Left lung (tissue), 10 donors: ENCODE data around the gene LRRIQ3. TPM values are rescaled to one million over a fixed set of nuclear protein-coding genes. Genes with fewer than 3 reads are reported as not detected.
"Not testable (repeated sequence)": the region's sequence is repeated elsewhere in the genome, so short reads cannot be mapped to it uniquely, and the experiment has no call there.

Experiments
- ATAC-seq: fragments of 200-7000 bp; cut with Tn5 transposase; one replicate; pipeline ENCODE4 v1.9.1; 2020; ENCODE audit warnings: moderate library complexity
- DNase-seq, 4 donors: peaks; one replicate each; pipeline ENCODE4 v3.0.0-alpha.2; 2013 to 2020
- H3K27ac ChIP-seq, 2 donors: fragments of 200-600 bp; sonication (generic) in 1 of 2; one replicate each; pipeline versions ENCODE4 v1.5.0 to v1.8.0; 2020 to 2021
- H3K27me3 ChIP-seq, 2 donors: fragments of 200-600 bp; sonication (generic) in 1 of 2; one replicate each; pipeline versions ENCODE4 v1.5.0 to v1.8.0; 2020 to 2021
- H3K36me3 ChIP-seq, 2 donors: fragments of 200-600 bp; sonication (generic) in 1 of 2; one replicate each; pipeline versions ENCODE4 v1.5.0 to v1.8.0; 2020 to 2021
- H3K4me1 ChIP-seq, 2 donors: fragments of 200-600 bp; one replicate each; pipeline ENCODE4 v1.8.0; 2021
- H3K4me3 ChIP-seq, 2 donors: fragments of 200-600 bp; sonication (generic) in 1 of 2; one replicate each; pipeline versions ENCODE4 v1.5.0 to v1.8.0; 2020 to 2021; ENCODE audit warnings: mild to moderate bottlenecking in 1 of 2
- H3K9me3 ChIP-seq, 2 donors: fragments of 200-600 bp; sonication (generic) in 1 of 2; one replicate each; pipeline versions ENCODE4 v1.5.0 to v1.8.0; 2020 to 2021
- CTCF ChIP-seq, 2 donors: fragments of 200-600 bp; sonication (generic) in 1 of 2; IDR thresholded peaks; one replicate each; pipeline versions ENCODE4 v1.5.0 to v1.8.0; 2021; ENCODE audit warnings: antibody characterized with exemption in 2 of 2
- intact Hi-C, 2 donors: fragments of 100-400 bp; cut with DNase I; formaldehyde crosslinking; loops; one replicate each; pipeline versions ENCODE4 v1.11.2 to v1.14.2; 2022
- polyA plus RNA-seq, 6 donors: library from polyadenylated mRNA; unstranded; fragments of 120-200 nt; gene quantifications; one replicate each; pipeline ENCODE4 v1.2.1, GENCODE V29; 2013; ENCODE audit not compliant: insufficient read length in 6 of 6
- total RNA-seq, 2 donors: library from RNA; stranded (reverse); fragmentation: NEBNext Ultra II Directional; extraction: Animal tissue kit (Norgen Biotek cat#: 25700); gene quantifications; one replicate each; pipeline ENCODE4 v1.2.1, GENCODE V29; 2021
- donor health status: DM: no; HTN: yes; CAD: no.
- donor health status: DM: no; HTN: no; CAD: no.

LRRIQ3 gene
- total and polyA plus RNA-seq, 8 donors = 0.61 to 3.0 (median 1.6) TPM

DNA sequence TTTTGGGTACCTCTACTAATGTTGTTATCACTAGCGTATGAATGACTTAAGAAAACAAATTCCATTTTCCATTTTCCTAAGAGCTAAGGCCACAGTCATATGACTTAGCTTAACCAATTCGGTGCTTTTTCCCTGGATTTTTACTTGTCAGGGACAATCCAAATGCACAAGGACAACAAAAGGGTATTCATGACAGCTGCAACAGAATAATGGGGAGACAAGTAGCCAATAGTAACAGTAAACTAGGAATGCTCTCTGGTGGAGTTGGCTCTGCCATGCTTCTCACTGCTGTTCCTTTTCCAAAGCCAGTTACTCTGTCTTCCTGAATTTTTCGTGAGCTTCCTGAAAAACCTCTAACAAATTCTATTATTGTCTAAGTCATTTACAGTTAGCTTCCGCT lies 52.9 kb downstream of the LRRIQ3 start:
- H3K9me3 ChIP-seq = peaks cover 0 to 6% of the 10 kb centered on the region in 2 donors
- ATAC-seq = no peak
- no peak for TF ChIP-seq CTCF (IDR thresholded peaks at IDR 0.05)
- intact Hi-C loops = no loop called here
- H3K27ac ChIP-seq = no peak overlapping the region
- no peak for DNase-seq
- no peaks in the 10 kb centered on the region for H3K36me3 ChIP-seq
- H3K4me1 ChIP-seq = no peaks in the 10 kb centered on the region
- no peak overlapping the region for H3K4me3 ChIP-seq
- no peaks in the 10 kb centered on the region for H3K27me3 ChIP-seq

GRCh38 chr1:74117370-74117769 lies 80.6 kb downstream of the LRRIQ3 start:
- H3K4me1 ChIP-seq, H3K27me3 ChIP-seq, H3K27ac ChIP-seq, H3K36me3 ChIP-seq, intact Hi-C loops, H3K4me3 ChIP-seq, DNase-seq, ATAC-seq, H3K9me3 ChIP-seq: not testable (repeated sequence)

DNA sequence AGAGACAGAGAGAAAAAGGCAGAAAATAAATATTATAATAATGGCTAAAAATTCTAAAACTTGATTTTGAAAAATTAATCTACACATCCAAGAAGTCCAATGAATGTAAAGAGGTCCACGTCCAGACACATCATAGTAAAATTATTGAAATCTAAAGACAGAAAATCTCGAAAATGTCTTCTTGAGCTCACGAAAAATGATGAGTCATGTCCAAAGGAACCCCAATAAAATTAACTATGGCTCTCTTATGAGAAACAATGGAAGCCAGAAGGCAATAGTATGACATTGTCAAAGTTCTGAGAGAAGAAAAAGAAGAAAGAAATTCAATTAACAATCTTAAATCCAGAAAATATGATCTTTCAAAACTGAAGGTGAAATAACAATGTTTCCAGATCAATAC lies 84.6 kb downstream of the LRRIQ3 start:
- Histone ChIP-seq H3K27me3 (no peaks in the 10 kb centered on the region), H3K27ac (no peak overlapping the region), H3K4me3 (no peak overlapping the region), H3K9me3 (no peaks in the 10 kb centered on the region), H3K36me3 (no peaks in the 10 kb centered on the region), H3K4me1 (no peaks in the 10 kb centered on the region)
- TF ChIP-seq CTCF (IDR thresholded peaks at IDR 0.05) = no peak
- ATAC-seq = no peak
- intact Hi-C loops = no loop called here
- DNase-seq = no peak

DNA sequence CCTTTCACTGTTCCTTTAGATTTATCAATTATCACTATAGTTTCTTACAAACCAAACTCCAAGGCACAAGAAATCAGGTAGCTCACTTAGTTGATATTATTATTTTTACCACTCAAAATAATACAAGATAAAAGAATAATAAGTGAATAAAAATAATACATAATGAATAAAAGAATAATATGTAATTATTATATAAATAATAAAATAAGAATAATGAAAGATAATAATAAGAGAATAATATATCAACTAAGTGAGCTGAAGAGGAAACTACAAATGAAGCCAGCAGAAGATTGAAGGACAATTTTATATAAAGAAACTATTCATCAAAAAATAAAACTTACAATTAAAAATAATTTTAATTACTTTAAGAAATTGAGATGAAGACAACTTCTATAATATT lies 90.6 kb downstream of the LRRIQ3 start:
- no peaks in the 10 kb centered on the region for H3K36me3 ChIP-seq
- H3K27me3 ChIP-seq = no peaks in the 10 kb centered on the region
- no peak overlapping the region for H3K27ac ChIP-seq
- H3K4me1 ChIP-seq = no peaks in the 10 kb centered on the region
- TF ChIP-seq CTCF (IDR thresholded peaks at IDR 0.05) = no peak
- intact Hi-C loops = no loop called here
- H3K4me3 ChIP-seq = no peak overlapping the region
- ATAC-seq = no peak
- no peaks in the 10 kb centered on the region for H3K9me3 ChIP-seq
- DNase-seq = no peak

- ATAC-seq = no peak
- H3K36me3 ChIP-seq = no peaks in the 10 kb centered on the region
- no peaks in the 10 kb centered on the region for H3K27me3 ChIP-seq
- H3K9me3 ChIP-seq = peaks cover 0 to 12% of the 10 kb centered on the region in 2 donors
- intact Hi-C loops = no loop called here
- H3K27ac ChIP-seq = no peak overlapping the region
- no peak for TF ChIP-seq CTCF (IDR thresholded peaks at IDR 0.05)
- no peaks in the 10 kb centered on the region for H3K4me1 ChIP-seq
- H3K4me3 ChIP-seq = no peak overlapping the region
- no peak for DNase-seq
Observed at GRCh38 chr1:74091371-74091770, 106.6 kb downstream of the LRRIQ3 start.

GRCh38 chr1:74083128-74083527 lies 114.8 kb downstream of the LRRIQ3 start:
- Histone ChIP-seq H3K36me3 (no peaks in the 10 kb centered on the region), H3K27ac (no peak overlapping the region), H3K9me3 (no peaks in the 10 kb centered on the region), H3K4me3 (no peak overlapping the region), H3K27me3 (no peaks in the 10 kb centered on the region), H3K4me1 (no peaks in the 10 kb centered on the region)
- no peak for ATAC-seq
- no peak for TF ChIP-seq CTCF (IDR thresholded peaks at IDR 0.05)
- DNase-seq = no peak
- intact Hi-C loops = no loop called here
